Activated naive CD4-positive, alpha-beta T cell treated with Interleukin-2 at 50 U/mL for 16 hours (primary cell): ENCODE measurements around the gene UPK3A.
"Not testable (repeated sequence)": the region's sequence is repeated elsewhere in the genome, so short reads cannot be mapped to it uniquely, and the experiment has no call there.

Experiments used
- DNase-seq: peaks from one replicate; pipeline ENCODE4 v3.0.0-alpha.2; 2020

Gene UPK3A

DNA sequence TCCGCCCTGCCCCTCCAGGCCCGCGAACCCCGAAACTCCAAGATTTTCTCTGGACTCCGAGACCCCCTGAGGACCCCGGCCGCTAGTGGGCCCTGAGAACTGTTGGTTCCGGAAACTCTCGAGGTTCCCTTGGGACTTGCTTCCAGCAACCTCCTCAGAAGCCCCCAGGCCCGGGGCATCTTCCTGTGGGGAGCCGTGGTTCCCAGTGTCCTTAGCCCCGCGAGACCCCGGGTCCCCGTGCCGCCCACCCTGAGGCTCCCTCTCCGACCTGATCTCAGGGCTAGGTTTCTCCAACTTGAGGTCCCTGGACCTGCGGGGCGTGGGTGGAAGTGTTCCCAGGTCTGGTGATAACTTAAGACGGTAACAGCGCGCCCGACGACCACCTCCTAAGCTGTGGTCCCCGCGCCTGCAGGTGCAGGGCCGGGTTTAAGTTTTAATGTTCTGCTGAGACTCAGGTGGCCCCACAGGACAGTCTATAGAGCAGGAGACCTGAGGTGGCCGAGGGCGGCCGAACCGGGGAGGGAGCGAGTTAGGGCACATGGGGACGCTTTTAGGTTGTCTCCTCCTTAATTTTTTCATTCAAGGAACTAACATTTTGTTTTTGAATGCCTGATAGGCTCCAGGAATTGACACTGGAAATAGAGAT is 25.7 kb downstream of the UPK3A start:
- DNase-seq, result peak; percentile 13

DNA sequence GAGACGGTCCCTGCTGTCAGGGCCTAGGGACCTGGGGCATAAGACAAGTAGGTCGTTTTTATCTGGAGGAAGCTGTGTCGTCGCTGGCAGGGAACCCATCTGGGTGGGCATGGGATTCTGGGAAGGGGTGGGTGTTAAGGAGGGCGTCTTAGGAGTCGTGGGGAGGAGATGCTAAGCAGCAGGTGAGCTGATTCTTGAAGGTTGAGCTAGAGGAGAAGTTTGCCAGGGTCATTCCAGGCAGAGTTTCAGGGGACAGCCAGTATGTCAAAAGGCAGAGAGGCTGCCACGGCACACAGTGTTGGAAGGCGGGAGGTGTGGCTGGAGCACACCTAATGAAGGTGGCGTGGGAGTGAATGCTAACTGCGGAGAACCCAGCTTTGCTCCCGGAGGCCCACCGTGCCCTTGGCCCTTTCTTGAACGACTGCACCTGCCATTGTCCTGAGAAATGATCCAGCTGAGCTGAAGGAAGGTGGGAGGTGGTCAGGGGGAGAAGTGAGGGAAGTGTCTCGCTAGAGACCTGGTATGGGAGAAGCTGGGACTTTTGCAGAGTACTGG is 26.3 kb downstream of the UPK3A start:
- DNase-seq, result no peak

DNA sequence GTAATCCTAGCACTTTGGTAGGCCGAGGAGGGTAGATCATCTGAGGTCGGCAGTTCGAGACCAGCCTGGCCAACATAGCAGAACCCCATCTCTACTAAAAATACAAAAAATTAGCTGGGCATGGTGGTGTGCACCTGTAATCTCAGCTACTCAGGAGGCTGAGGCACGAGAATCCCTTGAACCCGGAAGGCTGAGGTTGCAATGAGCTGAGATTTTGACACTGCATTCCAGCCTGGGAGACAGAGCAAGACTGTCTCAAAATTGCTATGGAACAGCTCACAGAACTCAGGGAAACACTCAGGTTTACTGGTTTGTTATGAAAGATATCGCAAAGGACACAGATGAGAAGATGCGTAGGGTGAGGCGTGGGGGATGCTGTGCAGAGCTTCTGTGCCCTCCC is 27.7 kb downstream of the UPK3A start:
- no peak for DNase-seq

DNA sequence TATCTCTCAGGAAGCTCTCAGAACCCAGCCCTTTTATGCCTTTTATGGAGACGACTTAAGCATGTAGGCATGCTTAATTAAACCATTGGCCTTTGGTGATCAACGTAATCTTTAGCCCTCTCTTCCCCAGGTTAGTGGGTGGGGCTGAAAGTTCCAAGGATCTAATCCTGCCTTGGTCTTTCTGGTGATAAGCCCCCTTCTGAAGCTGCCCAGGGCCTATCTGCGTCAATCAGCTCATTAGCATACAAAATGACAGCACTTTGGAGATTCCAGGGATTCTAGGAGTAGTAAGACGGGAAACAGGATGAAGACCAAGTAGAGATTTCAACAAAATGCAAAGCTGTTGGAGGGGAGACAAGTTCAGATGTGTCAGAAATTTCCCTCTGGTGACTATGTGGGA is 28.1 kb downstream of the UPK3A start:
- no peak for DNase-seq

DNA sequence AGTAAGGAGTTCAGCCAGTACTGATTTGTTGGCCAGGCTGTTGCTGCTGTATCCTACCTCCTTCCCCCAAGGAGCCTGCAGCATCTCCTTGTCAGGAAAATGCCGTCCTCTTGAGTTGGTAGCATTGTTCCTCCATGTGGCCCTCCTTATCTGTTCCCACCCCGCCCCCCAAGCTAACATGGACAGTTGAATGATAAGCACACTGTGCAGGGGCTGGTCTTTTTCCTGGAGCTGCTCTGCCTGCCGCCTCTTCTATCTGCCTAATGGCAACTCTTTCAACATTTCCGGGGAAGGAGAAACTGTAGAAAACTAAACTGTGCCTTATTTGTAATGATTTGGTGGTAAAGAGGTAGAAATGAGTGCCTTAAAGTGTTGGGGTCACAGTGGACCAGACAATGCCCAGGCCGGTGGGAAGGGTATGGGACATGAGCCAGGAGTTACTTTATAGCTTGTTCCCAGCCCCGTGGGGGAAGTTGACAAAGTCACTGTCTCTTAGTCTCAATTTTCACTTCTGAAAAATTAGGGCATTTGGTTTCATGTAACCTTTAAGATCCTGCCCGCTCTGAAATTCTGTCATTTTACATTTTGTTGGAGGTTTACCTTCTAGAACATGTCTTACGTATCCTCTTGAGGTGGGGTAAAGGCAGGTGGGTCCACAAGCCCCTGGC is 29.4 kb downstream of the UPK3A start:
- no peak for DNase-seq

DNA sequence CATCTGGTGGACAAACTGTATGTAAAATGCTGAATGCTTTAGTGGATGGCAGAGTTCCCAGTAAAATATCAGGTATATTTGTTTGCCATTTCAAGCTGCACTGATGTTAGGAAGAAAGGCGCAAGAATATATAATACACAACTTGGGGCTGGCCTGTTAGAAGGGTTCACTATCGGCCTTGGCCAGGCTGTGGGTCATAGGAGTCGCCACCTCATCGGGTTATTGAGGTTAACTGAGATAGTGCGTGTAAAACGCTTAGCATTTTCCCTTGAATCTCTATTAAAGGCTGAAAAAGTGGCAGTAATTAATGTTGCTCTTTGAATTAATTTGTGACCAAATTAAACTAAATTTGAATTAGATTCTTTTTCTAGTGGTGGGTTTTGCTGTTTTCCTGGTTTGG is 30.0 kb downstream of the UPK3A start:
- no peak for DNase-seq

DNA sequence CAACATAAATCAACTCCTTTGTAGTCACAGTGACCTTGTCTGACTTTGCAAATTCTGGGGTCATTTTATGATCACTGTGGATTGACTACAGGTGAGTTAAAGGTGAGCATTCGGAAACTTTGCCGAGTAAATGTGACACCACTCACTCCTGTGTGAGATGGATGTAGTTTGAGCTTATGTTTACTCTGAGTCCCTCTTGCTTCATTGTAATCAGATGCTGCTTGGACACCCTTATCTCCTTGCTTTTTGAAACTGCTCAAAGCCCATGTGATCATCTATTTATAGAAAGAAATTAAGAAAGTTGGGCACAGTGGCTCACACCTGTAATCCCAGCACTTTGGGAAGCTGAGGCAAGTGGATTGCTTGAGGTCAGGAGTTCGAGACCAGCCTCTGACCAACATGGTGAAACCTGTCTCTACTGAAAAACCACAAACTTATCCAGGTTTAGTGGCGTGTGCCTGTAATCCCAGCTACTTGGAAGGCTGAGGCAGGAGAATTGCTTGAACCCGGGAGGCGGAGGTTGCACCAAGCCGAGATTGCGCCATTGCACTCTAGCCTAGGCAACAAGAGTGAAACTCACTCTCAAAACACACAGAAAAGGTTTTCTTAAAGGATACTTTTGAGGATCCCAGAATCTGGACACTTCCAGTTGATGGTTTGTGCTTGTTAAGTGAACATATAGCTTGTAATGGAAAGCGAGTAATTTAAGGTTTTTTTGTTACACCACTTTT is 32.2 kb downstream of the UPK3A start:
- no peak for DNase-seq

DNA sequence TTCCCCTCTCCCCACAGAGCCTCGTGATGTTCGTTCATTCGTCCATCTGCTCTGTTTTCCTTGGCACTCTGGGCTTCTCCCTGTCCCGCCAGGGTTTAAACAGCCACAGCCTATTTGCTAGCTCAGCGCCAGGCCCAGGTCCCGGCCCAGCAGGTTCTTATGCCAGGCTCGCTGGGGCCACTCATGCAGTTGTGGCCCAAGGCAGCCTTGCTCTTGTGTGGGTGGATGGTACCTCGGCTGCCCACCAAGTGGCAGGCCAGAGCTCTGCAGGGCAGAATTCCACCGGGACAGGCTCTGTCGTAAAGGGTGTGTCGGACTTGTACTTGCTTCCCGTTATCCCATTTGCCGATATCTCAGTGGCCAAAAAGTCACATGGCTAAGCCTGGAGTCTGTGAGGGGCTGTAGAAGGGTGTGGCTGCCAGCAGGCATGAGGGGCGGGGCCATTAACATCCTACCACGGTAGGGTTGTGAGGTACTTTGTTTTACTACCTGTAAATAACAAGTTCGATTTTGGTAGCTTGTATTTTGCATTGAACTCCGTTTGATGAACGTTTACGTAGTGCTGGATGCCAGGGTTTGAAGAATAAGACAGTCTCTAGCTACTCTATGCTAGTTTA is 32.9 kb downstream of the UPK3A start:
- no peak for DNase-seq

DNA sequence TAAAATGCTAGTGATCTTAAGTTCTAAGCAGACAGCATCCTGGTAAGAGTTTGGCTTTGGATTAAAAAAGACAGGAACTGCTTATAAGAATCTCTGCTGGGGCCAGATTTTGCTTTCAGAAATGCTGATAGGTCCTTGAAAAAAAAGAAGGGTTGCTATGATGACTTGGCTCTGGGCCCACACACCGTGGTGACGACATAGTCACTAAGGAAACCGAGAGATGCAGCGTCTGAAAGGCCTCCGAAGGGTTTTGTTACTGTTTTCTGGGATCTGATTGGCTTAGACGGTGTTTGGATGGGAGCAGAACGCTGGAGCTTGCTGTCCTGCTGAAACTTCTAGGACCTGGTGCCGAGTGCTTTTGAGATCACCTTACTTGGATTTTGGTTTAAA is 33.4 kb downstream of the UPK3A start:
- peak; percentile 88 for DNase-seq

DNA sequence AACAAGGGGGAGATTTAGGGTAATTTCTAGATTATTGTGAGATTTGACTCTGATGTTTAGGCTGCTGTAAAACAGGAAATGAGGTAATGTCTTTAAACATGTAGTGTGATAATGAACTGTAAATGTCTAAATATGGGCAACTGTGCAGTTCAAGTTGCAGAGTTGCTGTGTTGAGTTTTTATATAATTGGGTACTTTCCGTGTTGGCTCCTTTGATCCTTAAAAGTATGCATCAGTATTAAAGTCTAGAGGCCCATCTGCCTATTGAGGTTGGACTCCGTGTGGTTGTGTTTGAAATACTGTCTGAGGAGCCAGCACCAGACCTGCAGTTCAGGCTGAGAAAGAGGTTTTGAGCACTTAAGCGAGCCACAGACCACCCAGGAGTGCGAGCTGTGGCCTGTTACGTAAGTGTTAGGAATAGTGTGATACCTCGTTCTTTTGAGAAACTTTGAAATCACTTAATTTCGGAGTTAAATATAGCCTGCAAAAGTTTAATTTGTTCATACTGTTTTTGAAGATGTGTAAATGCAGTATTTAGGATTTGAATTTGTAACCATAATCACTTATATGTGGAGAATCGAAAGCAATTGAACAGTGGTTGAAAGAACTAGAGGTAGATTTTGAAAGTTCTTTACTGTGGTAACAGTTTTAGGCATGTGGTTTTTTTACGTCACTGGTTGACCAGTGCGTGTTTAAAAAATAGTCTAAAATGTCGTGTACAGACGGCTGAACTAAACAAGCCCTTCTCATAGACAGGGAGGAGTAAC is 34.0 kb downstream of the UPK3A start:
- peak; percentile 54 for DNase-seq

DNA sequence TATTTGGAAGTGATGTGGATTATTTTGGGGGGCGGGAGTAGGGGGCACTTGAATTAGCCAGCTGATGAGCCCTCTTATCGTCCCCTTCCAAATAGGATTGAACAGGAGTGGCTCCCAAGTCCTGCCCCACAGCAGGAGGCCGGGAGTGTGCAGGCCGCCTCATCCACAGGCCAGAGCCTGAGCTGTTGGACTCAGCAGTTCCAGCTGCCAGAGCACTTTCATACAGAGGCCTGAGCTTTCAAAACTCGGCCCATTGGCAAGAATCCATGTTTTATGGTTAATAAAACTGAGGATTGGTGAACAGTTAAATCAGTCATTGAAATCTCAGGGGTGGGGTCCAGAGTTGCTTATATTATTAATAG is 34.6 kb downstream of the UPK3A start:
- DNase-seq, result no peak

DNA sequence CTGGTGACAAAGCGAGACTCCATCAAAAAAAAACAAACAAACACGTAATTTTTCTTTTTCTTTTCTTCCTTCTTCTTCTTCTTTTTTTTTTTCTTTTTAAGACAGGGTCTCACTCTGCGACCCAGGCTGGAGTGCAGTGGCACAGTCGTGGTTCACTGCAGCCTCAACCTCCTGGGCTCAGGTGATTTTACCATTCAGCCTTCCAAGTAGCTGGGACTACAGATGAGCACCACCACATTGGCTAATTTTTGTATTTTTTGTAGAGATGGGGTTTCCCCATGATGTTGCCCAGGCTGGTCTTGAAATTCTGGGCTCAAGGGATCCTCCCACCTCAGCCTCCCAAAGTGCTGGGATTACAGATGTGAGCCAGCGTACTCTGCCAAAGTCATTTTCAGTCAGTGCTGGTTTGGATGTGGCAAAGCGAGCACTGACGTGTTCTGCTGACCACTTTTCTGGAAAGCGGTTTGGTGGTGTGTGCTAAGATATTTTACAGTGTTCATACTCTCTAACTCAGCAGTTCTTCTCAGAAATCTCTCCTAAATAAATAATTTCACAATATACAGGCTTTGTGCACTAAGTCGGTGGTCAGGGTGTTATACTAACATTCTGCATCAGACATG is 35.7 kb downstream of the UPK3A start:
- DNase-seq, result no peak

DNA sequence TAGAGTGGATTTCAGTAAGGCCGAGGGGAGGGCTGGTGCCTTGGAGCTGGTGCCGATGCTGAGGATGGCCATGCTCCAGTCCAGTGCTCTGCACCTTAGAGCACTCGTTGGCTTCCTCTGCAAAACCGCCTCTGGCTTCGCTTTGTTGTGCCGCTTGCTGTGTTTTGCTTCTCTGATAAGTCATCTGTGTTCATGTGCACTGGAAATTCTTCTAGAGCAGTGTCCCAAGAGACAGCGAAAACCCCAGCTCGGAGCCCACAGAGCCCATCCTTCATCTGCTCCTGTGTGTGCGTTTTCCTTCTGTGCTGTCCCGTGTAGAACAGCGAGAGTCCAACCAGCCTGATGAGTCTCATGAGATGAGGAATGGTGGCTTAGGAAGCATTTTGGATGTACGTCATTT is 37.1 kb downstream of the UPK3A start:
- no peak for DNase-seq

DNA sequence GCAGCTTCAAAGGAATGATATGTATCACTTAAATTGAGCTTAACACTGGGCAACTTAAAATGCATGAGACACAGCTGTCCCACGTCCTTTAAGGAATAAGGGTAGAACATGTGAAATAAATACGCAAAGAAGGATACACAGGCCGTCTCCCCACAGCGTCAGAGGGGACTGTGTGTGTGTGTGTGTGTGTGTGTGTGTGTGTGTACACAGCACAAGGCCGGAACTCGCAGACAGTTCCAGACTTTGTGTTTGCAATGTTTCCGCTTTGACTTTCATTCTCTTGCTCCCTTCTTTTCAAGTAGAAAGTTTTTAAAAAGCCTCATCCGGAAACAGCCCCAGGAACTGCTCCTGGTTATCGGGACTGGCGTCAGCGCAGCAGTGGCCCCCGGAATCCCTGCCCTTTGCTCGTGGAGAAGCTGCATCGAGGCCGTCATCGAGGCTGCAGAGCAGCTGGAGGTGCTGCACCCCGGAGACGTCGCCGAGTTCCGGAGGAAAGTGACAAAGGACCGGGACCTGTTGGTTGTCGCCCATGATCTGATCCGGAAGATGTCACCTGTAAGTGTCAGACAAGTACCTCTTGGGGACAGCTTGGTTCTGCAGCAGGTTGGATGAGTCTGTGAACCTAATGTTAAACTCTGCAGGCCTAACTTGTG is 38.2 kb downstream of the UPK3A start:
- no peak for DNase-seq

DNA sequence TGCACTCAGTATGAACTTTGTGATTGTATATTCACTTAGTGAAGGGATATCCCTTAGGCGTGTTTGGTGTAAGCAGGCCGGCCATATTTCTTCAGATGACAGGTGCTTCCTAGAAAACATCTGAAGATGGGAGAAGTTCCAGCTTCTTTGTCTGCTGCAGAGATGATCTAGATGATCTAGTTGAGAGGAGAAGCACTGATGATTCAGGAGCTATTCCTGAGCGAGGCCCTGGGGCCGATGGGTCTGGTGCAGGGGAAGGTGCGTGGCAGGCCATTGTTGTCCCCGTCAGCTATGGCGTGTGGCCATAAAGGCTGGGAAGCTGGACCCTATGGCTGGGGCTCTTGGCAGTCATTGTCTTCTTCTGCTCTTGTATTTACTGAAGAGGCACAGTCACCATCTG is 38.9 kb downstream of the UPK3A start:
- DNase-seq, result no peak

DNA sequence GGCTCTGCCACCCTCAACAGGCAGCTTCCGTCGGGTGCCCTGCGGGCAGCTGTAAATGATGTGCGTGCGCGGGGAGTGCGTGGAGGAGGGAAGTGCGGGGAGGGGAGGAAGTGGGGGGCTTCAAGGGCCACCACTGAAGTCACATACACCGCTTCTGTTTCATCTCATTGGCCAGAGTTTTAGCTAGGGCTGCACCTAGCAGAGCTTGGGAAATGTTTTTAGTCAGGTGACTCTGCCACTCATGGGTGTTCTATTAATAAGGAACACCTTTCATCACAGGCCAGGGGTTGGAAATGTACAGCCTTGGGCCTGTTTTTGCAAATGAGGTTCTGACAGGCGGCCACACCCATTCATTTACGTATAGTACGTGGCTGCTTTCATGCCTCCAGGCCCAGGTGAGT is 39.6 kb downstream of the UPK3A start:
- no peak for DNase-seq

DNA sequence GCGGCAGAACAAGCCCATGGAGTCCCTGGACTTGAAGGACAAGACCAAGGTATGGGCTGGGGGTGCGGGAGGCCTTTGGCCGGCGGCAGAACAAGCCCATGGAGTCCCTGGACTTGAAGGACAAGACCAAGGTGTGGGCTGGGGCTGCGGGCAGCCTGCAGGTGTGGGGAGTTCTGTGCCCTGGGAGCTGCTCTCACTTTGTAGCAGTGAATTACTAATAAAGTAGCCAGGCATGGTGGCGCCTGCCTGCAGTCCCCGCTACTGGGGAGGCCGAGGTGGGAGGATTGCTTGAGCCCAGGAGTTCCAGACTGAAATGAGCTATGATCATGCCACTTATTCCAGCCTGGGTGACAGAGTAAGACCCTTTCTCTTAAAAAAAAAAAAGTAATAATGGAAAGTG is 43.5 kb downstream of the UPK3A start:
- DNase-seq, result not testable (repeated sequence)

DNA sequence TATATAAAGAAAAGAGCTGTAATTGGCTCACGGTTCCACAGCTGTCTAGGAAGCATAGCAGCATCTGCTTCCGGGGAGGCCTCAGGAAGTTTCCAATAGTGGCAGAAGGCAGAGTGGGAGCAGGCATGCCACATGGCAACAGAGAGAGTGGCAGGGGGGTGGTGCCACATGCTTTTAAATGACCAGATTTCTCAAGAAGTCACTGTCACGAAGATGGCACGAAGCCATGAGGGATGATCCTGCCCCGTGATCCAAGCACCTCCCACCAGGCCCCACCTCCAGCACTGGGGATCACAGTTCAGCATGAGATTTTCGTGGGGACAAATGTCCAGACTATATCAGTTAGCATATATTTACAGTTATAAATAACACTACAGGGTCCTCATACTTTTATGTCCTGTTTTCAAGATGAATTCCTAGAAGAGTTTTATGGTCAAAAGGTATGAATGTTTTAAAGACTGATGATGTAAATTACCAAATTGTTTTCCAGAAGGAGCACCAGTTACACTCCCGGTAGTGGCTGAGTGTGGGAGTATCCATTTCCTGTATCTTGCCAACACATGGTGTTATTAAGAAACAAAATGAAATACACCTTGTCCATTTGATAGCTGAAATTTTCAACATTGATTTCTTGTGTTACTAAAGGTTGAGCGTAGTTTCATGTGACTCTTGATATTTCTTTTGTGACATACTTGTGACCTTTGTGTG is 44.2 kb downstream of the UPK3A start:
- no peak for DNase-seq

DNA sequence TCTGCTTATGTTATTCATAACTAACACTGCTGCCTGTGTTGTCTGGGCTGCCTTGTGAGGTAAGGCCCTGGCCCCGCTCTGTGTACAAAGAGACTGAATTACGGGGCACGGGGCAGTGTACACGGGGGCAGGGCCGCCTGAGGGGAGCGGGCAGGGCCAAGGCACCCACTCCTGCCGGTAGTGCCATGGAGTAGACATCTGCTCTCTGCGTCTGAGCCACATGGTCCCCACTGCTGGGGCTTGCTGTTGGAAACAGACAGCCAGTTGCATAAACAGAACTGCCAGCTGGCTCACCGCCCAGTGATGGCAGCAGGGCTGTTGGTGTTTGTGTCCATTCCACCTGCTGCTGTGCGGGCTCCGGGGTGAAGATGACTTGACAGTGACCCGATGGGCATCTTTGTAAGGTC is 44.8 kb downstream of the UPK3A start:
- no peak for DNase-seq

DNA sequence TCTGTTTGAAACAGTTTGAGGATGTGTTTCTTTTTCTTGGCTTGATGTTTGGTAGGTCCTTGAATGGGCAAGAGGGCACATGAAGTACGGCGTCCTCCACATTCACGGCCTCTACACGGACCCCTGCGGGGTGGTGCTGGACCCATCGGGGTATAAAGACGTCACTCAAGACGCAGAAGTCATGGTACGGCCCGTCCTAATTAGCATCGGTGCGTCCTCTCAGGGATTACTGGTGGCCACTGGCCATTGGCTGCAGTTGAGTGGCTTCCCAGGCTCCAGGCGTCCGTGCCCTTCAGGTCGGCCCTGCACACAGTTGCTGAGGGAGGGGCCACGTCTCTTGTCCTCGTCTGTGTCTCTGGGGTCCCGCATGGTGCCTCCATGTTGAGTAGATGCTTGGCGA is 45.8 kb downstream of the UPK3A start:
- no peak for DNase-seq

DNA sequence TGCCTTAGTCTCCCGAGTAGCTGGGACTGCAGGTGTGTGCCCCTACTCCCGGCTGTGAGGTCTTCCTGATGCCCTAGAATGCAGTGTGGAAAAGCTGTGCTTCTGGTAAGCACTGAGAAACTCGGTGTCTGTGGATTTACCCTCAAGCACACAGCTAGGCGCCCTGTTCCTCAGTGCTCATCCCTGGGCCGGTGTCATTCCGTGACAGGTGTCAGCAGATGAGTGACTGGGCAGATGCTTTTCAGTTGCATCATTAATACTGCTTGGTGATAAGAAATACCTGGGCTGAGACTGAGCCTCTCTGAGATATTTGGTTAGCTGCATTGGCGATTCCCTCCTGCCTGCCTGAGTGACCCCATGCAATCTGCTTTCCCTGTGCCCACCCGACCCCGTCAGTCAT is 46.7 kb downstream of the UPK3A start:
- no peak for DNase-seq
